Measurements from ENCODE around the gene ROPN1L.
"Not testable (repeated sequence)": the region's sequence is repeated elsewhere in the genome, so short reads cannot be mapped to it uniquely, and the experiment has no call there.

Gene ROPN1L

GRCh38 chr5:10480237-10480985 is 38.7 kb downstream of the ROPN1L start:
- no peak for DNase-seq

DNA sequence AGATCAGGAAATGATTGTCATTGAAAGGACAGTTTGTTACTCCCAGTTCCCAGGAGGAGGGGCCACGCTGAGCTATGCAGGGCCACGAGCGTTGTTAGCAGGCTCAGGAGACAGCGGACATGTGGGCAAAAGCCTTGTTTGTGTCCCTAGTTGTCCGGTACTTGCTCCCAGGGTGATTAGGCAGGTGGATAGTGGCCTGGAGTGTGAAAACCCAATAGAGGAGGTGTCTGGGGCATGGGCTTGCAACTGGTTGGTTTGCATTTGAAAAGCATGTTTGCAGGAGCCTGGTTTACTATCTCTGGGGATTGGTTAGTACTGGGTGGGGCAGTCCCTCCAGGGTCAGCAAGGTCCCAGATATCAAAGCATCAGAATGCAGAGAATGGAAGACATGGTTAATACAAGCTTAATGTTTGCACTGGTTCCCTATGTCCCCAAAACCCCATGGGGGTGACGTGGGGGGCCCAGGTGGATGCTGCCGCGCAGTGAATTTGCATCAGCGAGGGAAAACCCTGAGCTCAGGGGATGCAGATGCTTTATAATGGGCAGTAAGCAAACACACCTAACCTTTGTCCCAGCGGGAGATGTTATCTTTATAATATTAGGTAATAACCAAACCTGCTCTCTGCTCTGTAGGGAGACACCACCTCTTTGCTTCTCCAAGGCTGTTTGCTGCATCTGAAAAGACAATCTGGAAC is 39.7 kb downstream of the ROPN1L start:
- DNase-seq = no peak

DNA sequence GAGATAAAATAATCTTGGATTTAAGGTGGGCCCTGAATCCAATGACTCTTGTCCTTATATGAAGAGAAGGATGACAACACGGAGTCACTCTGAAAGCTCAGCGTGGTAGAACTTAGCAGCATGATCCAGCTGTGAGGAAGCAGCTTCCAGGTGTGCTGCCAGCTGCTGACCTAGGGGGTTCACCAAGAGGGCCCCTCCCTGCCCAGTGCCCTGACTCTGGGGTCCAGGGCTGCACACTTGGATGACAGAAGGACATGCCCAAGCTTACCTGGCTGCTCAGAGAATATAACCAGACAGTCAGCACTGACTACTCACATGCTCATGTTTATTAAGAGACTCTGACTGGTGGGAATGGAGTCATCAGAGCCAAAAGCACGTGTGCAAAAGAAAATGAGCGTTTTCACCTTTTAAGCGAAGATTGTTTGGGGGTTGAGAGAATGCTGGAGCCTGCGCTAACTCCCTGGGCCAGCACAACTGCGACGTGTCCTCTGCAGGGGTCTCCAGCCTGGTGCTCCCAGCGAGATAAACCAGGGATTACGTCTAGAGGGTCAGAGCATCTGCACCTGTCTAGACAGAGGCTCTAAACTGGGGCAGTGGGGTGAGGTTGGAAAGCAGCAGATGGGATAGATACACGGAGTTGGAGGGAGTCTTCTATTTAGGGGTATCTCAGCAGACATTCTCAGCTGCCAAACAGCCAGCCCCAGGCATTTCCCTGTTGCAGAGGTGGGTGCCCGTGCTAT is 41.3 kb downstream of the ROPN1L start:
- DNase-seq = no peak

DNA sequence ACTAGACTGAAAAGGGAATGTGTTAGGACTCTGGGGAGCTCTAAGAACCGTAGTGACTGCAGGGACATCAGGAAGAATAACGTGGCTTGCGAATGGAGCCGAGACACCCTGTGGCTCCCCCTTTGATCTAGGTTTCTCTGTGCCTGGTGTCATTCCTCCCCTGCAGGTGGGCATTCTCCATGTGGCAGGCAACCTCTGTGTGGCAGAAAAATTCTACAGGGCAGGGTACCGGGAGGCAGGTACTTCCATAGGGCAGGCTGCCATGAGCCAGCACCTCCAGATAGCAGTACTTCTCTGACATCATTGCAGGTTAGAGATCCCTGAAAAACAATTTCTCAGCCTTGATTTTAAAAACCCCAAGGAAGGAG is 43.1 kb downstream of the ROPN1L start:
- no peak for DNase-seq

GRCh38 chr5:10485142-10485795 is 43.6 kb downstream of the ROPN1L start:
- DNase-seq = no peak

DNA sequence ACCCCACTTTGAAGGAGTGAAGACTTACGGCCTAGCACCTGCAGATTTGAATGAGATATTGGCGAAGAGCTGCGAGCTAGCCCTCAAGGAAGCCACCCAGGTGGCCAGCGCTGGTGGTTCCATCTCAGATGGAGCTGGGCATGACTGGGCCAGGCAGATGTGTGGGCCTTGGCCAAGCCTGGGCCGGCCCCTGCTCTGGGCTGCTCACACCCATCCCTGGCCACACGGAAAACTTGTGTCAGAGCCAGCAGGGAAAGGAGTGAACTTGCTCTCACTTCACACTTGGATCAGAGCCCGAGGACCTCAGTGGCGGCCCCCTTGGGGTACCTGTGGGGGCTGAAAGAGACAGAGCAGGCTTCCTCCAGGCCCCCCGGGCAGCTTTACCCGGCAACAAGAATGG is 44.2 kb downstream of the ROPN1L start:
- DNase-seq = no peak

DNA sequence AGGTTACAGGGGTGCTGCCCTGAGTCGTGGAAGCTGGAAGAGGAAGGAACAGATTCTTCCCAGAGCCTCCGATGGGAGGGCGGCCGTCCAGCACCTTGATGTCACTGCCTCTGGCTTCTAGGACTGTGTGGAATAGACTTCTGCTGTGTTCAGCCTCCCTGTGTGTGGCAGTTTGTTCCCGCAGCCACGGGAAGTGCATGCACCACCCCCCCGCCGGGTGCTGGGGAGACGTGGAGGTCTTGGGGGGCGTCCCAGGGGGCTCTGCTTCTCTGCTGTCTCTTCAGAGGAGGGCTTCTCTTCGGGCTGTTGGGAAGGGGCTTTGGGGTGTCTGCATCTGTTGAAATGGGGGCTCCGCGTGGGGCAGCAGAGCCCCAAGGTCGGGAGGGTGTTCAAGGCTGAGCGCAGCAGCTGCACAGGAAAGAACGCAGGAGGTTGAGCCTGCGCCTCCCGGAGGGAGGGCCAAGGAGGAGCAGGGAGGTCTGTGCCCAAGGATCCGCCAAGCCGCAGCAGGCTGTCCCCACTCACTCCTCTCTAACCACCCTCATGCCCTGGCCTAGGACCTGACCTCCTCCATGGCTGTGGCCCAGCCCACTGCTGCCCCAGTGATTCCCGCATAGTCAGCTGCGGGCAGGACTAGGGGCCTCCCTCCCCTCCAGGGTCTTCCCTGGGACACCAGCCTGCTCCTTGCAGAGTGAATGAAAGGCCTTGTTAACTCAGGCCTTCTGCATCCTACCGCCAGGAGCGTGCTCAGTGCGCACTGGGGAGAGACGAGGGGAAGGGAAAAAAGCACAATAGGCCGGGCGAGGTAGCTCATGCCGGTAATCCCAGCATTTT is 45.0 kb downstream of the ROPN1L start:
- no peak for DNase-seq

GRCh38 chr5:10488144-10488543 is 46.5 kb downstream of the ROPN1L start:
- no peak for DNase-seq

GRCh38 chr5:10489810-10490426 is 48.2 kb downstream of the ROPN1L start:
- no peak for DNase-seq

DNA sequence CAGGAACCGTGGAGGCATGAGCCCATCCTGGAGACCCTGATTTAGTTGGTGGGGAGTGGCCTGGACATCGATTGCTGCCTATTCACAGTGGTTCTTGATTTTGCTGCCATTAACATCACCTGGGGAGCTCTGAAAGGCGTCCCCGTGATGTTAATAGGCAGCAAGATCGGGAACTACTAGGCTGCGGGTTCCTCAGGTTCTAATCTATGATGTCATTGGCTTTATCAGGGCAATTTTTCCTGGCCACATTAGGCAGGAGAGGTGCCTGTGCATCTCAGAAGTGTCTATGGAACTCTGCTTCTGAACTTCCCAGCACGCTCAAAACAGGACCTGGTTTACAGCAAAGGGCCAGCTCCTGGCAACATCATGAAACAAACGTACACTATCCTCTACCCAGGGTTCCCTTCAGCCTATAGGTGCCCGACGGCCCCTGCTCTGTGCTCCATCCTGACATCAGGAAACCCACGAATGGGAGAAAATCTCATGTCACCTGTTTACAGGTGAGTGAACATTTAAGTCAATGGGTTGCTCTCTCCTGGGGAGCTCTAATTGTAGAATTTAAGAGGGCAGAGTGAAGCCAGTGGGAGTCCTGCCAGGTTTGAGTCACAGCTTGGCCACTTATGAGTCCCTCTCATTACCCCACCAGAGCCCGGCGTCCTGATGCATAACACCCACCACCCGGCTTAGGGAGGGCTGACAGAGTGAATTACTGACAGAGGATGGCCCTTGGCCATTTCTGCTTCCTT is 49.4 kb downstream of the ROPN1L start:
- DNase-seq = no peak

DNA sequence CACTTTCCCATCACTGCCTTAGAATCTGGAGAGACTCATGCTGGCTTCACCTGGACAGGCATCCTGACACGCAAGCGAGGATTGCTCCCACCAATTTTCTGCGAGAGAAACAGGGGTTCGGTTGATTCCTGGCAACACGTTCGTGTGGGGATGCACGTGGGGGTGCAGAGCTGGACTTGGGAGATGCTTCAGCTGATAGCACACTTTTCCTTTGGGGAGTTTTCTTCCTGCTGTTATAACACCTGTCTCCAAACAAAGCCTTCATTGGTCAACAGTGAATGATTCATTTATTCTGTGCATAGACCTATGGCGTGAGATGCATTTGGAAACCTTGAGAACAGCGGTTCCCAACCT is 50.0 kb downstream of the ROPN1L start:
- no peak for DNase-seq

DNA sequence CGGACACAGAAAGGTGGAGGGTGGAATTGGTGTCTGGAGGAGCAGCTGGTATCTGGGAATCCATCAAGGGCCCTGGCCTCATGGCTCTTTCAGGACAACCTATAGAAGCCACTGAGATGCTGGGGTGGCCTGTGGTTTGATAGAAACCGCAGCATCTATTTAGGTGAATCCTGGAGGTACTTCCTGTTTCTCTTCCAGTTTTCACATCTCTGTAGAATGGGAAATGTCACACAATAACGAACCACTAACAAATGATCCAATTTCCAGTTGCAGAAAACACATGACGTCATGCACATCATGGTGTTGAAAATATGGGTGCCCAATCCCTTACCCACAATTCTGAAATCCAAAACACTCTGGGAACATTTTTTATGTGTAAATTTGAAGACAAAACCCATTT is 52.2 kb downstream of the ROPN1L start:
- DNase-seq = no peak

DNA sequence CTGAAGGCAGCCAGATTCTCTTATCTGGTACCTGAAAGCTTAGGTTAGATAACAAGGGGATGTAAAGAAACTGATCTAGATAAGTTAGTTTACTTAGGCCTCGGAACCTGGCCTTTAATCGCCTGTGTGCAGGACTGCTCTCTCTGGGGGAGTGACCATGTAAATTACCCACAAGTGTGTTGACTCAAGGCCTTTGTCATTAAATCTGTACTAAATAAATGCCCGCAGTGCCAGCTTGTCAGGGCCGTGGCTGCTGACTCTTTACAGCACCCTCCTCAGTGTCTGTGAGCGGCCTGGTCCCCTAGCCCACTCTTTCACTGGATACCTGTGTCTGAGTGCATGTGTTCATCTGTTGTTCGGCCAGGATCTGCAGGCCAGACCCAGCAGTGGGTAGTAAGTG is 52.8 kb downstream of the ROPN1L start:
- not testable (repeated sequence) for DNase-seq

- DNase-seq = no peak
These were observed 55.9 kb downstream of the ROPN1L start for GRCh38 chr5:10497554-10497953.

DNA sequence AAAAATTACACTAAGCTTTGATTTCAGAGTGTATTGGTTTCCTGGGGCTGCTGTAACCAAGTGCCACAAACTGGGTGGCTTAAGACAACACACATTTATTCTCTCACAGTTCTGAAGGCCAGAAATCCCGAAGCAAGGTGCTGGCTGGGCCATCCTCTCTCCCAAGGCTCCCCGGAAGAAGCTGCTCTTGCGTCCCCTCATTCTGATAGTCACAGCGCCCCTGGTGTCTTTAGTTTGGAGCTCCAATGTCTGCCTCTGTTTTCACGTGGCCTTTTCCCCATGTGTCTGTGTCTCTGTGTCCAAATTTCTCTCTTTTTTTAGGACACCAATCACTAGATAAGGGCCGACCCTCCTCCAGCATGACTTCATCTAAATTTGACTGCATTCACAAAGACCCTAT is 56.7 kb downstream of the ROPN1L start:
- DNase-seq = no peak

DNA sequence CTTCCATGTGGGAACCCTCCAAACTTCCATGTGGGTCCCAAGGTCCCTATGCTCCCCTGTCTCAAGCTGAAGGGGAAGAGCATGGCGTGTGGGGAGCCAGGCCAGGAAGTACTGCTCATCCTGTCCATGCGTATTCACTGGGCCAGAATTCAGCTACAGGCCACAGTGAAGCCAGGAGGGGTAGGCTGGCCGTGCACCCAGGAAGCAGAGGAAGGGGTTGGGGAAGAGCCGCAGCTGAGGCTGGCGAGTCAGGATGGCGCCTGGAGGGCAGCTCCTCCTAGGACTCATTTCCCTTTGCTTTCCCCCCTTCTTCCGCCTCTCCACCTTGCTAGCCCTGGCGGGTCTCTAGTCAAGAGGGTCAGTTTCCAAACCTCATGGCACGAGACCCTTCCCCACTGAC is 57.4 kb downstream of the ROPN1L start:
- no peak for DNase-seq

DNA sequence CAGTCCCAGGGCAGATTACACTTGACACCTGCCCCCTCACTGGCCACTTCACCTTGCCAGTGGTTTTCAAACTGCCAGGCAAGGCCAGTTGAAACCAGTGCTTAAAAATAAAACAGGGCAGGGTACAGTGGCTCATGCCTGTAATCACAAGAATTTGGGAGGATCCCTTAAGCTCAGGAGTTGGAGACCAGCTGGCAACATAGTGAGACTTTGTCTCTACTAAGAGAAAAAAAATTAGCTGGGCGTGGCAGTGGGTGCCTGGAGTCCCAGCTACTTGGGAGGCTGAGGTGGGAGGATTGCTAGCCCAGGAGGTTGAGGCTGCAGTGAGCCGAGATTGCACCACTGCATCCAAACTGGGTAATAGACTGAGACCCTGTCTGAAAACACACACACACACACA is 58.1 kb downstream of the ROPN1L start:
- DNase-seq = no peak

DNA sequence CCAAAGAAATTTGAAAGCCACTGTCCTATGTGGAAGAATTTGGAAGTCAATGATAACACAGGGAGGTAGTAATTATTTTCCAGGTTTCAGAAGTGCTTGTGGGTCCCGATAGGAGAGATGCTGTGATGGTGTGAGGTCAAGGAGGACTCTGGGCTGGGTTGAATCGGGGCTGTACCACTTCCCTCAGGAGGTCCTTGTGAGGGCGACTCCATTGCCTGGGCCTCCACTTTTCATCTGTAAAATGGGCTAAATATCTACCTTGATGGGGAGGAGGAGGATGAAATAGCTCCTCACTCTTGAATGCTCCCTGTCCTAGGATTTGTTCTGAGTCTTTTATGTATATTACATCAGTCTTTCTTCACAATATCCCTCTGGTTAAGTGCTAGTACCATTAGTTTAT is 59.0 kb downstream of the ROPN1L start:
- DNase-seq = no peak

DNA sequence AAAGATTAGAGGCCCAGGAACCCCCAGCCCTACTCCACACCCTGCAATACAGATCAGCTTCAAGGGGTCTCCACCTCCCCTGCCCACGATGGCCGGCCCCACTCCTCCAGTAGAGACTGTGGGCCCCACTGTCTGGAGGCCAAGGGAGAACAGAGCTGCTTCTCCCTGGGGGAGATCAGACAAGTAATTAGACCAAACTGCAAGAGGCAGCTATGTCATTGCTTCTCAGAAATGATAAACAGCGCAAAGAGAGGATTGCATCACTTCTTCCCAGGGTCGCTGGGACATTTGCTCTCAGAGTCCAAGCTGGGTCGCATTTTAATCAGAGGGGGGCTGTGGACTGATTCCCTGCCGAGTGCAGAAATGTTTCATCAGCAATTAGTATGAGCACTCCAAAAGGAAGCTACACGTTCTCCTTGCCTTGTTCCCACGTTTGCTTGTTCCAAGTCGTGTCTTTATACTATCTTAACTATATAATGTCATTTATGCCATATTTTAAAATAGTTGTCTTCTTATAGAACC is 59.9 kb downstream of the ROPN1L start:
- DNase-seq = no peak

DNA sequence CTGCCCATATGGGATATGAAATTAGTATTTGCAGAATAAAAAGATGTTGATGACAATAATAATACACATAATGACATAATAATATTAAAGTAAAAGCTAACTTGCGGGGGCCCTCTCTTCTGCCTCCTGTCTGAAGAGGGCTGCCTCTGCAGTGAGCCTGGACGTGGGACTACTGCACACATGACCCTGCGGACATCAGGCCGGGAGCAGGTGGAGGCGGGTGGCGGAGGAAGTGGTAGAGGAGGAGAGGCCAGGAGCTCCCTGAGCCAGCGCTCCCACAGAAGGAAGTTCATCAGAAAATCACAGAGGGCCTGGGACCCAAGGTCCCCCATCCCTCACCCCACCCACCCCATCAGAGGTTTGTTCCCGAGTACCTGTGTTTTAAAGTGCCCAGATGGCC is 60.5 kb downstream of the ROPN1L start:
- no peak for DNase-seq

GRCh38 chr5:10502578-10502977 is 60.9 kb downstream of the ROPN1L start:
- DNase-seq = no peak
